ENCODE data around the gene MPC1L.
A peak's percentile ranks its signal among the peaks of the same experiment; 100 is the strongest.
"Not testable (repeated sequence)": the region's sequence is repeated elsewhere in the genome, so short reads cannot be mapped to it uniquely, and the experiment has no call there.

Gene MPC1L

GRCh38 chrX:40623139-40623536 is at the start of gene MPC1L:
TSS of gene MPC1L (plus strand) at chrX:40623428. CDS start at chrX:40623566, 138 bp downstream.
- DNase-seq (ENCODE audit: low read depth in 2 of 2): no peak

- DNase-seq (ENCODE audit: low read depth in 2 of 2): no peak
These were observed 49.5 kb upstream of the MPC1L start for GRCh38 chrX:40573763-40574162.

GRCh38 chrX:40575411-40575810 is 47.8 kb upstream of the MPC1L start:
- not testable (repeated sequence) for DNase-seq (ENCODE audit: low read depth in 2 of 2)

- no peak for DNase-seq (ENCODE audit: low read depth in 2 of 2)
These were observed 46.9 kb upstream of the MPC1L start for GRCh38 chrX:40576291-40576690.

GRCh38 chrX:40578039-40578695 is 45.1 kb upstream of the MPC1L start:
- no peak for DNase-seq (ENCODE audit: low read depth in 2 of 2)

- no peak for DNase-seq (ENCODE audit: low read depth in 2 of 2)
These were observed 44.1 kb upstream of the MPC1L start for GRCh38 chrX:40579141-40579540.

GRCh38 chrX:40579900-40580536 is 43.2 kb upstream of the MPC1L start:
- no peak for DNase-seq (ENCODE audit: low read depth in 2 of 2)

GRCh38 chrX:40580537-40581335 is 42.5 kb upstream of the MPC1L start, which contains the start of gene ATP6AP2:
TSS of gene ATP6AP2 (plus strand) at chrX:40580970. CDS start at chrX:40581066, 96 bp downstream.
- peak; percentile 77 to 82 for DNase-seq (ENCODE audit: low read depth in 2 of 2)

GRCh38 chrX:40581336-40581920 is 41.8 kb upstream of the MPC1L start:
- no peak for DNase-seq (ENCODE audit: low read depth in 2 of 2)

GRCh38 chrX:40582178-40582577 is 41.0 kb upstream of the MPC1L start:
- not testable (repeated sequence) for DNase-seq (ENCODE audit: low read depth in 2 of 2)

- no peak for DNase-seq (ENCODE audit: low read depth in 2 of 2)
These were observed 40.4 kb upstream of the MPC1L start for GRCh38 chrX:40582811-40583210.

GRCh38 chrX:40587623-40588022 is 35.6 kb upstream of the MPC1L start:
- not testable (repeated sequence) for DNase-seq (ENCODE audit: low read depth in 2 of 2)

- not testable (repeated sequence) for DNase-seq (ENCODE audit: low read depth in 2 of 2)
These were observed 33.5 kb upstream of the MPC1L start for GRCh38 chrX:40589616-40590321.

GRCh38 chrX:40603446-40603845 is 19.8 kb upstream of the MPC1L start:
- DNase-seq (ENCODE audit: low read depth in 2 of 2): no peak

GRCh38 chrX:40607381-40607780 is 15.8 kb upstream of the MPC1L start:
- no peak for DNase-seq (ENCODE audit: low read depth in 2 of 2)

- no peak for DNase-seq (ENCODE audit: low read depth in 2 of 2)
These were observed 10.7 kb upstream of the MPC1L start for GRCh38 chrX:40612511-40612910.

GRCh38 chrX:40615976-40616375 is 7.3 kb upstream of the MPC1L start:
- DNase-seq (ENCODE audit: low read depth in 2 of 2): no peak

GRCh38 chrX:40617566-40617965 is 5.7 kb upstream of the MPC1L start:
- no peak for DNase-seq (ENCODE audit: low read depth in 2 of 2)

GRCh38 chrX:40622479-40623138 is 619 bp upstream of the MPC1L start:
- DNase-seq (ENCODE audit: low read depth in 2 of 2): no peak

- no peak for DNase-seq (ENCODE audit: low read depth in 2 of 2)
These were observed 437 bp downstream of the MPC1L start for GRCh38 chrX:40623665-40624064.

GRCh38 chrX:40625294-40625693 is 2.1 kb downstream of the MPC1L start:
- no peak for DNase-seq (ENCODE audit: low read depth in 2 of 2)

All from stimulated activated CD4-positive, alpha-beta T cell treated with anti-CD3 and anti-CD28 coated beads, Interleukin-12 subunit alpha, Interleukin-12 subunit beta, amount 100 ng/mL, for 24 hours (primary cell).